Stimulated activated CD8-positive, alpha-beta memory T cell treated with anti-CD3 and anti-CD28 coated beads, Interleukin-7, amount 100 ng/mL, for 4 hours (primary cell): ENCODE data around the gene TRPM6.
A peak's percentile ranks its signal among the peaks of the same experiment; 100 is the strongest.

Experiments
- DNase-seq, 2 donors: peaks; one replicate each; pipeline ENCODE4 v3.0.0-alpha.2; 2020; ENCODE audit warnings: low read depth in 2 of 2

TRPM6 gene

DNA sequence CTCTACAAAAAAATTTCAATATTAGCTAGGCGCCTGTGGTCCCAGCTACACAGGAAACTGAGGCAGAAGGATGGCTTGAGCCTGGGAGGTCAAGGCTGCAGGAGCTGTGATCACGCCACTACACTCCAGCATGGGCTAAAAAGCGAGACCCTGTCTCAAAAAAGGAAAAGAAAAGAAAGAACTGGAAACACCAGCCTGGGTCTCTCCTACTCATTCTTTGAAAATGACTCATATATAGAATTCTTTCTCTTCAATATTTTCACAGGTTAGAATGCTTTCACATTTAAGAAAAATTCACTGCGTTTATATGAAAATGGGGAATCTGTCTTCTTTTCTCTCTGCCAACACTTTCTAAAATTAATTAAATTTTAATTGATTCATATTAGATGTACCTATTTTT is 115.6 kb downstream of the TRPM6 start:
- DNase-seq = no peak

- DNase-seq = no peak
These were observed 116.0 kb downstream of the TRPM6 start for GRCh38 chr9:74771672-74772071.

DNA sequence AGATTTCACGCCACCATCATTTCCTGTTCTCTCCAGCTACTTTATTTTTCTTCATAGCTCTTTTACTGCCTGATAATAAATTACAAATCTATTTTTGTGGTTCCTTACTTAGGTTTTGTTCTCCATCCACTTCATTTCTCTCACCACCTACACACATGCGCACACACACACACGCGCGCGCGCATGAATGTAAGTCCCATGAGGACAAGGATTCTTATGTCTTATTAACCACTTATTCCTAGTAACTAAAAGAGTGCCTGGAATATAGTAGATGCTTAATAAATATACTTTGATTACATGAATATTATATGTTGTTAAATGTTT is 116.5 kb downstream of the TRPM6 start:
- no peak for DNase-seq

- DNase-seq = peak in 1 of 2 donors; percentile 5
These were observed 117.0 kb downstream of the TRPM6 start for GRCh38 chr9:74770508-74771261.

DNA sequence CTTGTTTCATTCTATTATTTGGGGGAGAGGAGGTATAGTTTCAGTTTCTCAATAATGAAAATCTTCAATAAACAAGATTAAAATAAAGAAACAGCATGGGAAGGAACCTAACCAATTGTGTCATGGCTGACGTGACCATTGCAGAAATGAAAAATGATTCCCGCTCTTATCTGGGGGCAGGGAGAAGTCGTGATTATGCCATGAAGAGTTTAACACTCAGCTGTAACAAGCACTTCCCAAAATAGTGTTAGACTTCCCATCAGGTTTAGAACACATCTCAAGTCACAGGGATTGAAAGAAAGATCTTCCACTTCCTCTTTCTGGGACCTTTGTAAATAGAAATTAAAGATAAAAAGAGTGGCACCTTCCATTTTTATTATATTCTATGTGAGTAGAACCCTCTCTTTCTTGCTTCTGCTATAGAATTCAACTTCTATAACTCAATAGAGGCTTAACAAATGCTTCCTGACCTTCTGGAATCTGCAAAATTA is 122.2 kb downstream of the TRPM6 start:
- no peak for DNase-seq

- no peak for DNase-seq
These were observed 124.8 kb downstream of the TRPM6 start for GRCh38 chr9:74762950-74763349.

DNA sequence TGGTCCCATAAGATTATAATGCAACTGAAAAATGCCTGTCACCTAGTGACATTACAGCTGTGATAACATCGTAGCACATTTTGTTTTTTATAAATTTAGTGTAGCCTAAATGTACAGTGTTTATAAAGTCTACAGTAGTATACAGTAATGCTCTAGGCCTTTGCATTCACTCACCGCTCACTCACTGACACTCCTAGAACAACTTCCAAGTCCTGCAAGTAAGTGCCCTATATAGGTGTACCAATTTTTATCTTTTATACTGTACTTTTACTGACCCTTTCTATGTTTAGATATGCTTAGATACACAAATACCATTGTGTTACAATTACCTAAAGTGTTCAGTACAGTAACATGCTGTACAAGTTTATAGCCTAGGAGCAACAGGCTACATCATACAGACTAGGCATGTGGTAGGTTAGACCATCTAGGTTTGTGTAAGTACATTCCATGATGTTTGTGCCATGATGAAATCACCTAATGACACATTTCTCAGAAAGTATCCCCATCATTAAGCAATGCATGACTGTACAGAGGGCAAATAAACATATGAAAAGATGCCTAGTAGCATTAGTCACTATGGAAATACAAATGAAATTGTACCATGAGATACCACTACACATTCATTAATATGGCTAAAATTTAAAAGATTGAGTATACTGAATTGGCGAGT is 127.6 kb downstream of the TRPM6 start:
- DNase-seq = no peak

DNA sequence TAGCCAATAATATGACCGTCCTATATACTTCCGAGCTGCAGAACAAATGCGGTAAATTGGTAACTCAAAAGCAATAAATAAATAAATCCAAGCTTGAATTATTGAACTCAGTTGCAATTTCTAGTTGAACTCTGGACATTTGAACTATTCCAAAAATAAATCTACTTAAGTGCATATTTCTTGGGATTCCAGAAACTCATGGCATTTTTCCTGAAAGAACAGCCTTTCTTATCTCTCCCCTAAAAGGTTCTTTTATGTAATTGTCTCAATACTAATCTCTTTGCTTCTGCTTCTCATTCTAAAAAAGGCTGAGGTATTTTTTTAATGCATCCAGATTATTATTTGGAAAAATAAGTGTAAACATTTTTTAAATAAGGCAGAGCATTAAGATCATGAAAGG is 131.7 kb downstream of the TRPM6 start:
- no peak for DNase-seq

- no peak for DNase-seq
These were observed 132.4 kb downstream of the TRPM6 start for GRCh38 chr9:74755355-74755754.

- no peak for DNase-seq
These were observed 134.1 kb downstream of the TRPM6 start for GRCh38 chr9:74753650-74754049.

- no peak for DNase-seq
These were observed 138.8 kb downstream of the TRPM6 start for GRCh38 chr9:74748966-74749365.

DNA sequence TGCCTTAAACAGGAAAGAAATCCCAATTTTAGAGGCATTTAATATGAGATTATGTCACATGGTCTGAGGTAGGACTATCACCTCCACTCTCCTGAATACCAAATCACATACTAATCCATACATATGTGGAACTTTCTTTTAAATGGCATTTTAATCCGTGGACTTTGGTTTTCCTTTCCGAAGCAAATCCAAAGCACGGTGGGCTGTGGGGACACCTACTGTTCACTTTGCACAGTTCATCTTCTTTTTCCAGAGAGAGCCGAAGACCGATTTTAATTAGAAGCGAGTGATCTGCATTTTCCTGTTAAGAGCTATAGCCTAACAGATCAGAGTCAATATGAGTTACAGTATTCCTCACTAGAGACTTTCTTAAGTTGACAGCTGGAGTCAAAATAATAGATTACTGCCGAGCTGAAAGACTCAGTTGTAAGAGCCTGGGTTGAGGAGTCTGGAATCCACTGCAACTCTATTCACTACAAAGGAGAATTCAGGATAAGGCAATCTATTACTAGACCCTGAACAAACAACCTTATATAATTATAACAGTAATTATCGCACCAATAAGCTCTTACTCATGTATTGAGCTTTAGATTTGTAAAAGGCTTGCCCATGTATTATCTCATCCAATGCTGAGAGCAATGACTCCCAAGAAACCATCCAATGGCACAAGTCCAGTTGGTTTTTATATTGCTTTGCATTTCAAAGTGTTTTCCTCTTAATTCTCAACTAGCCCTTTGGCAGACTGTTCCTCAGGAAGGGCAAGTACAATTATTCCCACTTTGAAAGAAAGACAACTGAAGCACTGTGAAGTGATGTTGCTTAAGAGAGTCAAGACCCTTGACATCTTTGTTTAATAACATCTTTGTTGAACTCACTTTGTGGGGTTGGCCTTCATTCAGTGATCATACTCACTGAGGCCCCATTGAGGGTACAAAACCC is 144.7 kb downstream of the TRPM6 start:
- DNase-seq = no peak

DNA sequence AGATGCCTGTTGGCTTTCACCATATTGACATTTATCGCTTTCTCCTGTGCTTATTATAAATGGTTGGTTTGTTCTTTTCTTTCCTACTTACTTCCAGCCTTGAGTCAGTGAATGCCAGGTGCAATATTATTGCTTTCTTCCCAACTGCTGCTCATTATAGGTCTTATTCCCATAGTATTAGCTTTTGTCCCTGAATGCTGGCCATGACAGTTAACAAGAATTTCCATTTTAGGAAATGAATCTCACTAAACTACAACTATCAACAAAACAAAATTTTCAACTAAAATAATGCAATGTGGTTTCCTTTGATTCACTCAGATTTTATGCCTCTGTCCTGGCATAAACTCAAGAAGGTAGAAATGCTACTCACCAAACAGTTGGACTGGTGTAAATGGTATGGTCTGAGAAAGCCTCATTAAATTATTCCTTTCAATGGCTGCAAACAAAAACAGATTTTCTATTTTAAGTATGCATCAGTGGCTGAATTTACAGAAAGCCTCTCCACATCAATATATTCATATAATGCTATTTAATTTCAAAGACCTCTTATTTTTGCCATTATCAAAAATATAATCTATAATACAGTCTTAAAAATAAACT is 145.4 kb downstream of the TRPM6 start:
- no peak for DNase-seq

GRCh38 chr9:74736646-74737045 is 151.1 kb downstream of the TRPM6 start:
- no peak for DNase-seq

GRCh38 chr9:74735761-74736160 is 152.0 kb downstream of the TRPM6 start:
- DNase-seq = no peak

GRCh38 chr9:74729136-74729695 is 158.5 kb downstream of the TRPM6 start:
- no peak for DNase-seq

GRCh38 chr9:74728176-74728575 is 159.5 kb downstream of the TRPM6 start:
- no peak for DNase-seq

GRCh38 chr9:74726581-74726980 is 161.1 kb downstream of the TRPM6 start:
- DNase-seq = no peak

- DNase-seq = no peak
These were observed 163.4 kb downstream of the TRPM6 start for GRCh38 chr9:74724317-74724716.

GRCh38 chr9:74721696-74722660 is 165.7 kb downstream of the TRPM6 start:
- DNase-seq = no peak
